ENCODE results near the gene RAB3IL1. TPM values are rescaled to one million over a fixed set of nuclear protein-coding genes. Genes with fewer than 3 reads are reported as not detected.
A peak's percentile ranks its signal among the peaks of the same experiment; 100 is the strongest.

RAB3IL1 gene
- total and polyA plus RNA-seq, 9 of the 15 experiments (the other 6 are each of a cell fraction or from before 2014, with no cell fraction given): 0.15 to 42.6 (median 15.5) TPM

- FAIRE-seq: peak; percentile 86
- TF ChIP-seq ZNF696 (CRISPR knock-in tag; conservative IDR thresholded peaks at IDR 0.05) (no peak), E2F8 (IDR thresholded peaks at IDR 0.05; ENCODE audit: low read depth, partially characterized antibody) (no peak), BRD9 (IDR thresholded peaks at IDR 0.05; ENCODE audit: low read depth, partially characterized antibody) (peak; percentile 84), FOXA3 (CRISPR knock-in tag; conservative IDR thresholded peaks at IDR 0.05 in 1 of 2, IDR thresholded peaks at IDR 0.05 in 1 of 2) (0 out of 4 replicates have a peak, but pooled peaks of 1 of the 2 experiments have one; percentile 47), FIP1L1 (IDR thresholded peaks at IDR 0.05; ENCODE audit: low read depth, low read length, poor library complexity, severe bottlenecking) (peak; percentile 32), NR1H2 (CRISPR knock-in tag; IDR thresholded peaks at IDR 0.05) (0 out of 2 replicates have a peak, but pooled peaks have one; percentile 79), SIN3B (IDR thresholded peaks at IDR 0.05; ENCODE audit: low read depth) (0 out of 2 replicates have a peak, but pooled peaks have one; percentile 44), MBD2 (IDR thresholded peaks at IDR 0.05; ENCODE audit: borderline replicate concordance, low read depth) (no peak), MTA3 (IDR thresholded peaks at IDR 0.05; ENCODE audit: borderline replicate concordance) (peak; percentile 67; the same call in 1 of the 2 replicates), TEAD1 (CRISPR knock-in tag; IDR thresholded peaks at IDR 0.05) (peak in 1 of 2 experiments; percentile 84; a peak in 2 of 4 replicates), ETS1 (conservative IDR thresholded peaks at IDR 0.05; ENCODE audit: control insufficient read depth, low read depth, low read length) (0 out of 2 replicates have a peak, but pooled peaks have one; percentile 20)
- TF ChIP-seq, protein P1, sequence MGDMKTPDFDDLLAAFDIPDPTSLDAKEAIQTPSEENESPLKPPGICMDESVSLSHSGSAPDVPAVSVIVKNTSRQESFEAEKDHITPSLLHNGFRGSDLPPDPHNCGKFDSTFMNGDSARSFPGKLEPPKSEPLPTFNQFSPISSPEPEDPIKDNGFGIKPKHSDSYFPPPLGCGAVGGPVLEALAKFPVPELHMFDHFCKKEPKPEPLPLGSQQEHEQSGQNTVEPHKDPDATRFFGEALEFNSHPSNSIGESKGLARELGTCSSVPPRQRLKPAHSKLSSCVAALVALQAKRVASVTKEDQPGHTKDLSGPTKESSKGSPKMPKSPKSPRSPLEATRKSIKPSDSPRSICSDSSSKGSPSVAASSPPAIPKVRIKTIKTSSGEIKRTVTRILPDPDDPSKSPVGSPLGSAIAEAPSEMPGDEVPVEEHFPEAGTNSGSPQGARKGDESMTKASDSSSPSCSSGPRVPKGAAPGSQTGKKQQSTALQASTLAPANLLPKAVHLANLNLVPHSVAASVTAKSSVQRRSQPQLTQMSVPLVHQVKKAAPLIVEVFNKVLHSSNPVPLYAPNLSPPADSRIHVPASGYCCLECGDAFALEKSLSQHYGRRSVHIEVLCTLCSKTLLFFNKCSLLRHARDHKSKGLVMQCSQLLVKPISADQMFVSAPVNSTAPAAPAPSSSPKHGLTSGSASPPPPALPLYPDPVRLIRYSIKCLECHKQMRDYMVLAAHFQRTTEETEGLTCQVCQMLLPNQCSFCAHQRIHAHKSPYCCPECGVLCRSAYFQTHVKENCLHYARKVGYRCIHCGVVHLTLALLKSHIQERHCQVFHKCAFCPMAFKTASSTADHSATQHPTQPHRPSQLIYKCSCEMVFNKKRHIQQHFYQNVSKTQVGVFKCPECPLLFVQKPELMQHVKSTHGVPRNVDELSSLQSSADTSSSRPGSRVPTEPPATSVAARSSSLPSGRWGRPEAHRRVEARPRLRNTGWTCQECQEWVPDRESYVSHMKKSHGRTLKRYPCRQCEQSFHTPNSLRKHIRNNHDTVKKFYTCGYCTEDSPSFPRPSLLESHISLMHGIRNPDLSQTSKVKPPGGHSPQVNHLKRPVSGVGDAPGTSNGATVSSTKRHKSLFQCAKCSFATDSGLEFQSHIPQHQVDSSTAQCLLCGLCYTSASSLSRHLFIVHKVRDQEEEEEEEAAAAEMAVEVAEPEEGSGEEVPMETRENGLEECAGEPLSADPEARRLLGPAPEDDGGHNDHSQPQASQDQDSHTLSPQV (IDR thresholded peaks at IDR 0.05): peak; percentile 75
Observed at GRCh38 chr11:61871158-61871597, 46.2 kb downstream of the RAB3IL1 start.

More at GRCh38 chr11:61871158-61871597, 46.2 kb downstream of the RAB3IL1 start:
- Histone ChIP-seq H3K79me2 (ENCODE audit: control insufficient read depth, insufficient read depth, low read length) (0 out of 3 replicates have a peak, but pooled peaks cover 3% of the 10 kb centered on the region), H4K20me1 (replicated peaks; ENCODE audit: control insufficient read depth, insufficient read depth, low read length) (no peaks in the 10 kb centered on the region), H3K27me3 (ENCODE audit: control insufficient read depth in 2 of 2, insufficient read depth in 2 of 2, low read length in 2 of 2) (no peaks in the 10 kb centered on the region), H3K9me3 (replicated peaks; ENCODE audit: control insufficient read depth, insufficient read depth, low read depth, low read length) (no peaks in the 10 kb centered on the region), H3K27ac (ENCODE audit: extremely low read depth, low read depth, low read length) (peak overlapping the region; percentile 85), H3K9me1 (ENCODE audit: control insufficient read depth, insufficient read depth, low read length) (no peaks in the 10 kb centered on the region), H2AFZ (ENCODE audit: low read depth, low read length) (peak overlapping the region; percentile 89), H3K4me2 (ENCODE audit: insufficient read depth, low read length) (peak overlapping the region; percentile 74), H3K36me3 (ENCODE audit: control insufficient read depth, insufficient read depth, low read length) (peaks cover 3% of the 10 kb centered on the region; the same call in 1 of the 3 replicates), H3K4me1 (replicated peaks in 1 of 2; ENCODE audit: control insufficient read depth in 2 of 2, insufficient read depth in 2 of 2, low read length in 2 of 2) (peaks cover 43 to 76% of the 10 kb centered on the region in 2 experiments), H3K9ac (ENCODE audit: insufficient read depth in 1 of 2, low read depth in 2 of 2, low read length in 2 of 2) (peak overlapping the region; percentile 65 to 83; a peak in 3 of 4 replicates), H3K4me3 (no peak overlapping the region)
- CTCF ChIA-PET (ENCODE audit: low intra/inter-chr PET ratio): interaction anchor here (0.6 to 1.5 kb wide), 3 partner anchors 77 to 236 kb away, joined by 3 to 13 read pairs (median 7); no protein-coding TSS in a partner anchor
- POLR2A ChIA-PET: interaction anchor here (0.6 to 2.5 kb wide), 11 partner anchors 9 to 99 kb away, joined by 3 to 21 read pairs (median 4); partner anchors contain the start of genes BEST1, FADS1, FEN1 and TMEM258
- intact Hi-C loops (cut with micrococcal nuclease): loop anchor here (1.0 to 2.0 kb wide), 6 partner anchors 26 to 236 kb away; no protein-coding TSS in a partner anchor
- in situ Hi-C loops (cut with MboI): no loop called here
- peak; percentile 88 to 93 (median 90) for DNase-seq (ENCODE audit: extremely low read depth in 1 of 4, low spot score in 3 of 4)
- no TSS peak for BruUV-seq (replicated peaks)
- whole genome bisulfite sequencing (ENCODE audit: insufficient coverage, low coverage, missing lambda C conversion rate): 5% methylated on average over 24 of the region's 24 CpGs
- ATAC-seq: peak; percentile 94

Measured in K562 (cell line).